Globus pallidus (tissue), 1 donor: Measurements from ENCODE around the gene IGF2BP3.

Source experiments
- DNase-seq: peaks from one replicate; pipeline ENCODE4 v3.0.0-alpha.2; 2015; ENCODE audit warnings: low spot score

The IGF2BP3 gene

DNA sequence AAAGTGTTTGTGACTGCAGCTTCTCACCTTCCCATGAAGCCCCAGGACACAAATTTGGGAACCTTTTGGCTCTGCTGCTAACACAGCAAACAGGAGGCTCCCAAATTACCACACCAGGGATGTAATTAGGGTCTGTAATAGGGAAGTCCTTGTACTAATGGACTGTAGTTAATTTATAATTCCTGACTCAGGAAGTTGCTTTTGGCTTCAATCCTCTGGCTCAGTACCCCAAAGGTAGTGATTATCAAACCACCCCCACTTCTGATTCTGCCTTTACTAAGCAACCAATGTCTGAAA is 174.9 kb downstream of the IGF2BP3 start:
- no peak for DNase-seq

DNA sequence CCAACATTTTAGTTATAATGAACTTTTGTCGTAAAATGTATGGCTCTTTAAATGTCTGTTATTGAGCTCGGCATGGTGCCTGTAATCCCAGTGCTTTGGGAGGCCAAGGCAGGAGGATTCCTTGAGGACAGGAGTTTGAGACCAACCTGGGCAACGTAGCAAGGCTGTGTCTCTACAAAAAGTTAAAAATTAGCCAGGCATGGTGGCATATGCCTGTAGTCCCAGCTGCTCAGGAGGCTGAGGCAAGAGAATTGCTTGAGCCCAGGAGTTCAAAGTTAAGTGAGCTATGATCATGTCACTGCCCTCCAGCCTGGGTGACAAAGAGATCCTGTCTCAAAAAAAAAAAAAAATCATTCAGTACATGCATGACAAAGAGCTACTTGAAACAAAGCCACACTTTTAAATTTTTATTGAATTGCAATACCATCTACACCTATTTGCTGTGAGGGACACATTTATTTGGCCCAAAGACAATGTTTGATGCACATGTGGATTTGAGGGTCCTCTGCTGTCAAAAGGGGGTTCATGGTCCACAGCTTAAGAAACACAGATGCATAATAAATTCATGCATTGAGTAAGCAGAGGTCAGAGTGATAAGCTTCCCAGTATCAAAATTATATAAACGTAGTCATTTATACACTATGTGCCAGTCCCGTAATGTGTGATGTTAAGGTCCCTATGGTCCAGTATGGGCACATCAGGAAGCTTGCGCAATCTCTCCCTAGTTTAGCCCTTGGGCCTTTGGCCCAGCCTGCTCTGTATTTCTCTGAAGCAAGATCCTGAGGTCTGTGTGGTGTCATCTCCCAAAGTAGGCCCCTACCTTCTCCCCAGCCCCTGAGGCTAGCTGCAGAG is 175.5 kb downstream of the IGF2BP3 start:
- DNase-seq = no peak

DNA sequence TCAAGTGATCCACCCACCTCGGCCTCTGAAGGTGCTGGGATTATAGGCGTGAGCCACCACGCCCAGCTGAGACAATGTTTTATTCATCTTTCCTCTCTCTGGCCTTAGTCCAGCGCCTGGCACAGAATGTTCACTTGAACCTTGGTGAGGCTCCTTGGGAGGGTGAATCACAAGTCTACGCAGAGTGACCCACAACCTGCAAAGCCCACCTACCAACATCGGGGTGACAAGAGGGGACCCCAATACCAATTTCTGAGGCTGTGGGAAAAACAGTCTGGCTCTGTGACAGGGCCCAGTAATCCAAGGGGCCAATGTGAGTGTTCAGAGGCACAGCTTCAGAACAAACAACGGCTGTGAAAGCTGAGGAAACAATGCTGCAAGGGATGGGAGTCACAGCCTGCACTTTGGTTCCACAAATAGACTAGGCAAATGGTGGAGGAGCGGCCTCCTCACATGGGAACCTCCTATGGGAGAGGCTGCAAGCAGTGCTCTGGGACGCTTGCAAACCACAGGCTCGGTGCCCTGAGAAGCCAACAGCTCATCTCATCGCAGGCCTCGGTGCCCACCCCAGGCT is 176.7 kb downstream of the IGF2BP3 start:
- no peak for DNase-seq

DNA sequence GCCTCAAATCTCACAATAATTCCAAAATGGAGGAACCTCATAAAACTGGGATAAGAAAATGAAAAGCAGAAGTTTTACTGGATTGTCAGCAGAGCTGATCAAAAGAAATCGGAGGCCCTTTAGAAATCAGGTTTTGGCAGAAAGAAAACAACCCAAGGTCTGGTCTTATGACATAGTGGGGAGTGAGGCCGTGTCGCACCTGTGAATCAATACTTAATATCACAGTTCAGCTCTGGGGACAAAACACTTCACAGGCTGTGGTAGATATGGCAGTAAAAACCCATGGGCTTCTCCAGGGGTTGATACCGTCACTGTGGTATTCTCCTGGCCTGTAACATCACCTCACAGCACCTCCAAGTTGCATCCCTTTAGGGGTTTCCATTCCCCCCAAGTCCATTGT is 177.7 kb downstream of the IGF2BP3 start:
- DNase-seq = no peak

DNA sequence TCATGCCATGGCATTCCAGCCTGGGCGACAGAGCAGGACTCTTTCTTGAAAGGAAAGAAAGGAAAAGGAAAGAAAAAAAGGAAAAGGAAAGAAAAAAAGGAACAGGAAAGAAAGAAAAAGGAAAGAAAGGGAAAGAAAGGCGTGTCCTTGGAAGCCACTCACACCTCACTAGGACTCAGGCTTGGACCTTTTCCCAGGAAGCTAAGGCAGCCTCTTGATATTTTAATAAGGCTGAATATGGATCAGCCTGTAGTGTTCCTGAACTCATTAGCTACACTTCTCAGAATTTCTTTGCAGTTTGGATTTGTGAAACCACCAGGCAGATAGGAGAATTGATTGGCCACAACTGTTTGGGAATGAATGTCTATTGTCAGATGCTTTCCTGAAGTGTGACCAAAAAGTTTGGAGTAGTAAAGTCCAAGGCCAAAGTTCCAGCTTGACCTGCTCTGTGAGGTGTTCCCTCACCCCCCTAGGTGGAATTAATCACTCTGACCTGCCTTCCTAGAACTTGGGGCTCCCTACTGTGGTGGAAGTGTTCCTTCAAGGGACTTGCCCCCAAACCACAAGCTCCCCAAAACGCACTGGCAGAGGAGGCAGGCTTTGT is 178.2 kb downstream of the IGF2BP3 start:
- no peak for DNase-seq

DNA sequence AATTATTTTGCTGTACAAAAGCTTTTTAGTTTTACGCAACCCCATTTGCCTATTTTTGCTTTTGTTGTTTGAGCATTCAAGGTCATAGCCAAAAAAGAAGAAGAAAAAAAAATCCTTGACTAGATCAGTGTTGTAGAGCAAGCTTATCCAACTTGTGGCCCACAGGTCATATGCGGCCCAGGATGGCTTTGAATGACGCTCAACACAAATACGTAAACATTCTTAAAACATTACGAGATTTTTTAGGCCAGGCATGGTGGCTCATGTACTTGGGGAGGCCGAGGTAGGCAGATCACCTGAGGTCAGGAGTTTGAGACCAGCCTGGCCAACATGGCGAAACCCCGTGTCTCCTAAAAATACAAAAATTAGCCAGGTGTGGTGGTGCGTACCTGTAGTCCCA is 179.3 kb downstream of the IGF2BP3 start:
- DNase-seq = no peak

DNA sequence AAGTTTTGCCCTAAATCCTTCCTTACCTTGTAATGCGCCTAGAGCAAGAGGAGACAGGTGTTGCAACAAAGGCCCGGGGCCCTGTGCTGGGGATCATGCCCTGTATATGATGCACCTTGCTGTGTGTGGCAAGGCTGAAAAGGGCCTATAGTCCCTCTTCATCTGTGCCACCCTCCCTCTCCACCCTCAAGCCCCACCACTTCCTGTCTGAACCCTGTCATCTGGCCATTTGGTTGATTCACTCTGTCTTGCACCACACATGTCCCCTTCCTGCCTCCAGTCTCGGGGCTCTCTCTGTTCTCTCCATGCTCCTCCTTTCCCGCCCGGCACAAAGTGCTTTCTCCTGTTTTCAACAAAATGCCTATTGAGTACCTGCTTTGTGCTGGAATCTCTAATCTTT is 182.7 kb downstream of the IGF2BP3 start:
- DNase-seq = no peak

DNA sequence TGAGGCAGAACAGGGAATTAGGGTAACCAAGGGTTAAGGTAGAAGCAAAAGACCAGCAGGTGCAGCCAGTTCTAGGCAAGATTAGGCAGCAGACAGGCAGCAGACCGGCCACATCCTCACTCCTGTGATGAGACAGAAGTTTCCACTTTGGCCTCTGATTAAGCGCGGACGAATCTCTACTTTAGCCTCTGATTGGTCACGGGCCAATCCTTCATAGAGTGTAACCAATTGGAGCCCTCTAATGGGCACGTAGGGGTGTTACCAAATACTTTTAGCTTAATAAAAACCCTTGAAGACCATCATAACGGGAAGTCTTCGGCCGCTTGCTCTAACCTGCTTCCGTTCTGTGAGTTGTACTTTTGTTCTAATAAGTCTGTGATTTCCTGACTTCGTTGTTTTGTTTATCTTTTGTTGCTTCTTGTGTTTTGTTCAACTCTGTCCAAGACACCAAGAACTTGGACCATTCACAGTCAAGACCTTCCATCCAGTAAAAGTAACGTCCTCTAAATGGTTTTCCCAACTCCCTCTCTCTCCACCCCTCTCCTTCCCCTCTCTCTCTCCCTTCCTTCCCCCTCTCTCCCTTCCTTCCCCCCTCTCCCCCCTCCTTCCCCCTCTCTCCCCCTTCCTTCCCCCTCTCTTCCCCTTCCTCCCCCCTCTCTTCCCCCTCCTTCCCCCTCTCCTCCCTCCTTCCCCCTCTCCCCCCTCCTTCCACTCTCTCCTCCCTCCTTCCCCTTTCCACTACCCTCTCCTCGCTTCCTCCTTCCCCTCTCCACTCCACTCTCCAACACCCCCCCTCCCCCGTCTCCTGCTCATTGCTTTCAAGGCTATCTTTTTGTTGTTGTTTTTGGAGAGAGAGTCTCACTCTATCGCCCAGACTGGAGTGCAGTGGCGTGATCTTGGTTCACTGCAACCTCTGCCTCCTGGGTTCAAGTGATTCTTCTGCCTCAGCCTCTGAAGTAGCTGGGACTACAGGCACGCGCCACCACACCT is 184.3 kb downstream of the IGF2BP3 start:
- no peak for DNase-seq

DNA sequence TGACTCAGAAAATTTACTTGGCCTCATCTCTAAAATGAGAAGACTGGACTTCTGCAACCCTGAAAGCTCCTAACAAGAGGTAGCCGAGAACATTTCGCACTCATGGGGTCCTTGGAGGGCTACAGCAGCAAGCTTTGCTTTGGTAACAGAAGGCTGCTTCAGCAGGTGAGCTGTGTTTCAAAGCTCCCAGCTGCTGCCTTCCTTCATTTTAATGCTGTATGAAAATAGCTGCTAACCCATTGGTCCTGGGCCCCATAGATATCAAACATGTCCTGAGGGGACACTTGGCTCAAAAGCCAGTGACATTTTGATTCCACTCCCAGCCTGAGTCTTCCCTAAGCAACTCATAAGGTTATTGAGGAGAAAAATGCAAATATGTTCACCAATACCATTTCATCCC is 185.4 kb downstream of the IGF2BP3 start:
- DNase-seq = no peak

DNA sequence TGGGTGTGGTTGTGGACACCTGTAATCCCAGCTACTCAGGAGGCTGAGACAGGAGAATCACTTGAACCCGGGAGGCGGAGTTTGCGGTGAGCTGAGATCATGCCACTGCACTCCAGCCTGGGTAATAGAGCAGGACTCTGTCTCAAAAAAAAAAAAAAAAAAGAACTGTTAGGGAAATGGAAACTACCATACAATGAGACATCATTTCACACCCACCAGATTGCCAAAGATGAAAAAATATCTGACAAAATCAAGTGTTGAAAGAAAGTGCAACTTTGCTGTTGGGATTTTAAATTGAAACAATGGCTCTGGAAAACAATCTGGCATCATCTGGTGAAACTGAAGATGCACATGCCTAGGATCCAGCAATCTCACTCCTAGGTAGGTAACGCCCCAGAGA is 187.2 kb downstream of the IGF2BP3 start:
- DNase-seq = no peak

DNA sequence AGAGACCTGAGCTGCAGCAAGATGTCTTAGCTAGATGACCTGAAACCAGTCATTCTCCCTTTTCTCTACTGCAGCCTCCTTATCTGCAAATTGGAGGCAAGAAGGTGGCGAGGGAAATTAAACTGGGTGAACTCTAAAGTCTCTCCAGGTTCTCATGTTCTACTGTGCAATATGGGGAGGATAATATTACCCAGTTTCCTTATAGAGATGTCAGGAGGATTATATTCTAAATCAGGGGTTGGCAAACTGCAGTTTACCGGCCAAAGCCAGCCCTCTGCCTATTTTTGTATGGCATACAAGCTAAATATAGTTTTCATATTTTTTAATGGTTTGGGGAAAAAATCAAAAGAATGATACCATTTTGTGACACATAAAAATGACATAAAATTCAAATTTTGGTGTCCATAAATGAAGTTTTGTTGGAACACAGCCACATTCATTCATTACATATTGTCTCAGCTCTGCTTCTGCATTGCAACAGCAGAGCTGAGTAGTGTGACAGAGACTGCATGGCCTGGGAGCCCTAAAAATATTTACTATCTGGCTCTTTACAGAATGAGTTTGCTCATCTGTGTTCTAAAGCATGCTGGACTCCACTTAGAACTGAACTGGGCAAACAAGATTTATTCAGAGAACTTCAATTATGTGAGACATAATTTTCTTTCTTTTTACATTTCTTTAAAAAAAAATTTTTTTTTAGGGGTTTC is 190.3 kb downstream of the IGF2BP3 start:
- no peak for DNase-seq

DNA sequence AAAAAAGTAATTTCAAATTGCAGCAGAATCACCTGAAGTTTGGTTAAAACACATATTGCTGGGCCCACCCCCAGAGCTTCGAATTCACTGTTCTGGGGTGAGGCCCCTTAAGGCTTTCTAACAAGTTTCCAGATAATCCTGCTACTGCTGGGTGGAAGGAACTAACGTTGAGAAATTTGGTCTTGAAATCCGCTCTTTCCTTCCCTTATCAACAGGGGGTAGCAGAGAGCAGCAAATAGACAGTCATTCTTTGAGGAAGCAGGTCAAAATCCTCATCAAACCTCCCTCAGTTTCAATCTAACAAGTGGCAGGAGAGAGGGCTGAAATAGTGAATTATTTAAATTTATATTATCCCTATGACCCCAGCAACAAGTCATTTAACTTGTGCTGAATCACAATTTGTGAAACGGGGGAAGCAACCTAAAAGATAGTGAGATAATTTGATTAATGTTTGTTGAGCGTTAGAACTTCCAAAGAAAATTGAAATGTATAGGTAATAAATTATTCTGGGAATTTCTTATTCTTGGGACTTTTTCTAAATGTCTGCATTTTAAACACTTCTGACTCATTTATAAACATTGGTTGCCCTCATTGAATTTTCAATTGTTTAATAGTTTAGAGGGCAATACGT is 192.8 kb downstream of the IGF2BP3 start:
- peak; percentile 49 for DNase-seq

DNA sequence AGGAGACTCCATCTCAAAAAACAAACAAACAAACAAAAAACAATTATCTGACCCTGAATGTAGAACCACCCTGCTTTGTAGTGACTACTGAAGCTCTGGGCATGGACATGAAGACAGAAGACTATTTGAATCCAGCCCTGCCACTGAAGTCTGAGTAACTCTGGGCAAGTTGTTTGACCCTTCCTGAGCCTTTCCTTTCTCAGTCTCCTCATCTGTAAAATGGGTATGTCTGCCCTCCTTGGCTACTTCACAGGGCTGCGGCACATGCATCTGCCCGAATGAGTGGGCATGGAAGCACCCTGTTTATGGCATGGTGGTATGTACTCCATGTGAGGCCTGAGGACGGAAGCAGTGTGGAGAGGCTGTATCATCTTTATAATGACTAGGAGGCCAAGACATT is 193.3 kb downstream of the IGF2BP3 start:
- DNase-seq = no peak

DNA sequence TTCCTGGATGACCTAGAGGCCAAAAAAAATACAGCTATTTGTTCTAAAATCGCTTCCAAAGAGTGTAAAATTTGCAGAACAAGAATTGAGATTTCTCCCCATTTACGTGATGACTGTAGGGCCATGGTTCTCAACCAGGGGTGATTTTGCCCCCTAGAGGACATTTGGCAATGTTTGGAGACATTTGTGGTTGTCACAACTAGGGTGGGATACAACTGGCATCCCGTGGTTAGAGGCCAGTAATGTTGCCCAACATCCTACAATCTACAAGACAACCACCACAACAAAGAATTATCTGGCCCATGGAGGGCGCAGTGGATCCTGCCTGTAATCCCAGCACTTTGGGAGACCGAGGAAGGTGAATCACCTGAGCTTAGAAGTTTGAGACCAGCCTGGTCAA is 193.9 kb downstream of the IGF2BP3 start:
- DNase-seq = no peak

DNA sequence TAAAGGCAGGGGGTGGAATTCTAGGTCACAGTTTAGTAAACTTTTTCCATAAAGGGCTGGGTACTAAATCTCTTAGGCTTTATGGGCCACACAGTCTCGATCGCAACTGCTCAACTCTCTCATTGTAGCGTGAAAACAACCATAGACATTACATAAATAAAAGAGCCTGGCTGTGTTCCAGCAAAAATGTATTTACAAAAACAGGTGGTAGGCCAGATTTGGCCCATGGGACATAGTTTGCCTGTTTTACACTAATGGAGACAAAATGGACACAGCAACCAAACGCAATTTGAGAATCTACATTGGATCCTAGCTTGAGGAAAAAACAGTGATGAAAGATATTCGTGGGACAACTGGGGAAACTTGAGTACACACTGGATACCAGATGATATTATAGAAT is 194.4 kb downstream of the IGF2BP3 start:
- DNase-seq = no peak

DNA sequence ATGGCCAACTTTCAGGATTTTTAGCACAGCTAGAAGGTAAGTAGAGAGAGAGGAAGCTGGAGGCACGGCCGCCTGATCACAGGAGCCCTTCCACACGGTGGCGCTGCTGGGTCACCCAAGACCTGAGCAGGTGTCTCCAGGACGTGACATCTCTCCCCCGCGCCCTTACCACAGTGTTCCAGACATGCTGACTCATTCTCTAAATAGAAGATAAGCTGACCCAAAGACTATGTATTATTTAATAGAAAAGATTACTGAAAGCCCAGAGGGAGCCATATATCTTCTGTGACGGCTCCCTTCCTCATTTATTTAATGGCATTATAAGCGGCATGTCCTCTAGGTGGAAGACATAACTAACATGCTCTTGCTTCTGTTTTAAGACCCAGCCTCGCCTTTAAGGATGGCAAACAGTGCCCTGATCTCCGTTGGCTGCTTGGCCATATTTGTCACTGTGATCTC is 197.1 kb downstream of the IGF2BP3 start:
- peak; percentile 21 for DNase-seq

DNA sequence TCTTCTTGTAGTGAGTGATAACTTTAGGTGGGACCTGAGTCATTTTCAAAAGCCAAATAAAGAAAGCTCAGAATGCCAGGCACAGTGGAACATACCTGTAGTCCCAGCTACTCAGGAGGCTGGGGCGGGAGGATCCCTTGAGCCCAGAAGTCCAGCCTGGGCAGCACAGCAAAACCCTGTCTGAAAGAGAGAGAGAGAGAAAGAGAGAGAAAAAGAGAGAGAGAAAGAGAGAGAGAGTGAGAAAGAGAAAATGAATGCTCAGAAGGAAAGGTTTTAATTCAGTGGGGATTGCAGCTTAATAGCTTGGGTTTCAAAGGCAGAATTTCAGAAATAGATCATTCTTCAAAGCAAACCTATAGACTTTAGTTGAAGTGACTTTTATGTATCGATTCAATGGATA is 198.0 kb downstream of the IGF2BP3 start:
- no peak for DNase-seq

DNA sequence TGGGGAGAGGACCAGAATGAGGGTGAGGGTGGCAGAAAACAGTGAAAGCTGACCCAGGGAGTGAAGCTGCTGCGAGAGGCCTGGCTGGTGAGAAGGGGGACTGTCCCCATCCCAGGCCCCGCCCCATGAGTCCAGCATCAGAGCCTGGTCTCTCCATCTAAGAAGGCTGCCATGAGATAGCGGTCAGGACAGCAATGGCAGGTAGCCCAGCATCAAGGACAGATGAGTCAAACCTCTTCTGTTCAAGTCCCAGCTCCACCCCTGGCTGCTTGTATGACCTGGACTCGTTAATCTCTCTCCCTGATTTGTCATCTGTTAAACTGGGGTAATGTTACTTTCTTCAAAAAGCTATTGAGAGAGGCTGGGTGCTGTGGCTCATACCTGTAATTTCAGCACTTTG is 201.5 kb downstream of the IGF2BP3 start:
- no peak for DNase-seq

DNA sequence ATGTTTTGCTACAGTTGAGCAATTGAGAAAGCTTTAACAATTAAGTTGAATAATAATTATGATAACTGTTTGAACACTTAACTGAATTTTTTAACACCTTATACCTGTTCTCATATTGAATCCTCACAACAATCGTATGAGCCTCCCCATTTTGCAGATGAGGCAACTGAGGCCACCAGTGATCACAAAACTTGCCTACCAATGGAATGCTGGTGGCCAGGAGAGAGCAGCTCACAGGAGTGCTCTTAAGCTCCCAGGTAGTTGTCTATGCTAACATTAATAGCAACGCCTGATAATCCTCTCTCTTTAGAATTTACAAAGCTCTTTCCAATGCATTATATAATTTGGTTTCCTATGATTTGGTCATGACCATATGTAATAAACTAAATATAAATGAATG is 202.1 kb downstream of the IGF2BP3 start:
- no peak for DNase-seq

DNA sequence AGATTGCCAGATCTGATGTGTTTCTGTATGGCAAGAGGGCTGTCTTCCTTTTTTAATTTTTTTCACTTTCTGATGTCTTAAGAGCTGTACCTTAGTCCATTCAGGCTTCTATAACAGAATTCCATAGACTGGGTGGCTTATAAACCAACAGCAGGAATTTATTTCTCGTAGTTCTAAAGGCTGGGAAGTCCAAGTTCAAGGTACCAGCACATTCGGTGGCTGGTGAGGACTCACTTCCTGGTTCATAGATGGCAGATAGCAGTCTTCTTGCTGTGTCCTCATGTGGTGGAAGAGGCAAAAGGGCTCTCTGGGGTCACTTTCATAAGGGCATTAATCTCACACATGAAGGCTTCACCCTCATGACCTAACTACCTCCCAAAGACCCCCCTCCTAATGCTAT is 202.9 kb downstream of the IGF2BP3 start:
- DNase-seq = no peak

DNA sequence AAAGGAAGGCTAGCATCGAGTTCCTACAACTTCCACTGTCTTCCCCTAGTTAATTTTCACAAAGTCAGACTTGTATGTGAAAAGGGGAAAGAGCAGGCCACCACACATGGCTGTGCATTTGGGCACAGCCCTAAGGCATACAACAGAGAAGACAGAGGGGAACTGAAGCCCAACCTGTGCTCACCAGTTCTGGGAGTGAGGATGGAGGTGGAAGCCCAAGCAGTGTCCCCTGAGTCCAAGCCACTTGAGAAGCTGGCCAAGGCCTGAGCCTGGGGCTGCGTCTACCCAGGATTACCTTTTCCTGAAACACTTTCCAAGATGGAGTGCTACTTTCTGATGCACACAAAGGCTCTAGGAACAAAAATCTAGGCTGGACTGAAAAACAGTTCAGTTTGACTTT is 203.4 kb downstream of the IGF2BP3 start:
- DNase-seq = no peak
